Choroid plexus epithelial cell (primary cell): ENCODE data around the gene ABCA5.
"Not testable (repeated sequence)": the region's sequence is repeated elsewhere in the genome, so short reads cannot be mapped to it uniquely, and the experiment has no call there.

Experiments used
- DNase-seq: peaks from one replicate; pipeline ENCODE4 v3.0.0-alpha.2; 2010; ENCODE audit warnings: low read depth
- H3K4me3 ChIP-seq: 2 replicates; pipeline ENCODE4 v1.5.1; 2011; ENCODE audit warnings: low read depth, mild to moderate bottlenecking, control low read depth, low read length, moderate library complexity
- TF ChIP-seq, protein P1 (sequence below): conservative IDR thresholded peaks from 2 replicates; pipeline ENCODE4 v1.5.1; 2011; ENCODE audit warnings: low read depth, mild to moderate bottlenecking, control low read depth, inconsistent platforms, low read length, moderate library complexity

Gene ABCA5

DNA sequence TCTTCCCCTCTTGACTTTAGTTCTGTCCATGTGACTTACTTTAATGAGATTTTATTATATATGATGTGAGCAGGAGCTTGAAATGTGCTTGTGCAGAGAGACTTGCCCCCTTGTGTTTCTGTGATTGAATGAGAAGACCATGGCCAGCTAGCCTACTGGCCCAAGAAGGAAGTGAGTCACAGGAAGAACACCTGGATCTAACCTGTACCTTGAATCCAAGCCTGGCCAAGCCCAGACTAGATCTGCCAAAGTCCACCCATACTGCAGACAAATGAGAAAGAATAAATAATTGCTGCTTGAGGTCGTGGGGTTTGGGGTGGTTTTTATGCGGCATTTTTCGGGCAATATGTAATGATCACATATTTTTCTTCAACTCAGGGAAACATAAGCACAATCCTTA lies 107.9 kb downstream of the ABCA5 start:
- DNase-seq, result no peak
- TF ChIP-seq, protein P1, sequence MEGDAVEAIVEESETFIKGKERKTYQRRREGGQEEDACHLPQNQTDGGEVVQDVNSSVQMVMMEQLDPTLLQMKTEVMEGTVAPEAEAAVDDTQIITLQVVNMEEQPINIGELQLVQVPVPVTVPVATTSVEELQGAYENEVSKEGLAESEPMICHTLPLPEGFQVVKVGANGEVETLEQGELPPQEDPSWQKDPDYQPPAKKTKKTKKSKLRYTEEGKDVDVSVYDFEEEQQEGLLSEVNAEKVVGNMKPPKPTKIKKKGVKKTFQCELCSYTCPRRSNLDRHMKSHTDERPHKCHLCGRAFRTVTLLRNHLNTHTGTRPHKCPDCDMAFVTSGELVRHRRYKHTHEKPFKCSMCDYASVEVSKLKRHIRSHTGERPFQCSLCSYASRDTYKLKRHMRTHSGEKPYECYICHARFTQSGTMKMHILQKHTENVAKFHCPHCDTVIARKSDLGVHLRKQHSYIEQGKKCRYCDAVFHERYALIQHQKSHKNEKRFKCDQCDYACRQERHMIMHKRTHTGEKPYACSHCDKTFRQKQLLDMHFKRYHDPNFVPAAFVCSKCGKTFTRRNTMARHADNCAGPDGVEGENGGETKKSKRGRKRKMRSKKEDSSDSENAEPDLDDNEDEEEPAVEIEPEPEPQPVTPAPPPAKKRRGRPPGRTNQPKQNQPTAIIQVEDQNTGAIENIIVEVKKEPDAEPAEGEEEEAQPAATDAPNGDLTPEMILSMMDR, result no peak
- no peak overlapping the region for H3K4me3 ChIP-seq

DNA sequence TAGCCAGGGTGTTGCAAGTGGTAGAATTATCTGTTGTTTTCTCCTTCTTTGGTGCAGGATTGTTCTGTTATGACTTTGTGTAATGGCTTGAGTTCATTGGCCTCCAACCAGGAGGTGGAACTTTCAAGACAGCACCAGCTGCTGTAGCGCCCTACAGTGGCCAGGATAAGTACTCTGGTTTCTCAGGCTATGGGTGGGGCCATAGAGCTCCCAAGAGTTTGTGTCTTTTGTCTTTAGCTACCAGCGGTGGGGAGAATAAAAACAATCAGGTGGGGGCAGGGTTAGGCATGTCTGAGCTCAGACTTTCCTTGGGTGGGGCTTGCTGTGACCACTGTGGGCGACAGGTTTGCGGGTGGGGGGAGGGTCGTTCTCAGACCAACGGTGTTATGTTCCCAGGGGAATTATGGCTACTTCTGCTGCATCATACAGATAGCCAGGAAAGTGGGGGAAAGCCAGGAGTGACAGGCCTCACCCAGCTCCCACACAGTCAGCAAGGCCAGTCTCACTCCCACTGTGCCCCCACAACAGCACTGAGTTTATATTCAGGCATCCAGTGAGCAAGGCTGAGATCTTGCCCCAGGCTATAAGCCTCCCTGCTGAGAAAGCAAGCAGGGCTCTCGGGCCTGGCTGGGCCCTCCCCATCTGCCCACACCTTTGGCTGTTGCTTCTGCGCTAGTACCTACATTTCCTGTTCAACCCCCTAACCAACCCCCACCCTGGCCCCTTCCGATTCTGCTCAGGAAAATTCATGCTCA lies 113.7 kb downstream of the ABCA5 start:
- TF ChIP-seq, protein P1, result no peak
- DNase-seq, result no peak
- no peak overlapping the region for H3K4me3 ChIP-seq

DNA sequence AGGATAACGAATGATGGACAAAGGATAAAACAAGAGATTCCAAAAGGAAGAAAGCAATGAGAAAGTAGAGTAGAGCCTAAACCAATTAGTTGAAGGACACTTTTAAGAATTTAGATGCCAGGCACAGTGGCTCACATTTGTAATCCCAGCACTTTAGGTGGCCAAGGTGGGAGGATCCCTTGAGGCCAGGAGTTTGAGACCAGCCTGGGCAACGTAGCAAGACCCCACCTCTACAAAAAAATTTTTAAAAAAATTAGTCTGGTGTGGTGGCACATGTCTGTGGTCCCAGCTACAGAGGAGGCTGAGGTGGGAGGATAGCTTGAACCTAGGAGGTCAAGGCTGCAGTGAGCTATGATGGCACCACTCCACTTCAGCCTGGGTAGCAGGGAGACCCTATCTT lies 118.3 kb downstream of the ABCA5 start:
- DNase-seq, result no peak
- TF ChIP-seq, protein P1, result no peak
- H3K4me3 ChIP-seq, result no peak overlapping the region

DNA sequence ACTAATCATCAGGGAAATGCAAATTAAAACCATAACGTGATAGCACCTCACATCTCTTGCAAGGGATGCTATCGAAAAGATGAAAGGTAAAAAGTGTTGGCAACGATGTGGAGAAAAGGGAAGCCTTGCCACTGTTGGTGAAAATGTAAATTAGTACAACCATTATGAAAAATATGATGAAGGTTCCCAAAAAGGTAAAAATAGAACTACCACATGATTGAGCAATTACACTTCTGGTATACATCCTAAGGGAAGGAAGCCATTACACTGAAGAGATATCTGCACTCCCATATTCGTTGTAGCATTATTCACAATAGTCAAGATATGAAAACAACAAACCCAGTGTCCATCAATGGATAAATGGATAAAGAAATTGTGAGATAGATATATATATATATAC lies 119.8 kb downstream of the ABCA5 start:
- DNase-seq, result no peak
- TF ChIP-seq, protein P1, result no peak
- H3K4me3 ChIP-seq, result no peak overlapping the region

DNA sequence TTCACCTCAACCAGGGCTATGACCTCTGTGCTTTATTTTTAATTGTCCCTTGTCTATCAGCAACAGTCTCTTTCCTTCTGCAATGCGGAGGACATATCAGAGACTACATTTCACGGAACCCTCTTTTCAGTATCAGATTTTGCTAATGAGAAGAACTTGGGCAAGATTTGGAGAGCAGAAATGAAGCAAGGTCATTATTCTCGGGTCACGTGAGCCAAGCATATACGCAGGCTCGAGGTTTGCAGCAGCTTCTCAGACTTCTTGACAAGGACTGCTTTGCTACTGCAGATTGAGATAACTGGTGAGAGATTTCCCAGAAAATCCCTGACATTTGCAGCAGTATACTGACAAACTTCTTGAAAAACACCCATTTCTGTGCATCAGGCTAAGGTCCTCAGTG lies 128.7 kb downstream of the ABCA5 start:
- TF ChIP-seq, protein P1, result no peak
- no peak overlapping the region for H3K4me3 ChIP-seq

DNA sequence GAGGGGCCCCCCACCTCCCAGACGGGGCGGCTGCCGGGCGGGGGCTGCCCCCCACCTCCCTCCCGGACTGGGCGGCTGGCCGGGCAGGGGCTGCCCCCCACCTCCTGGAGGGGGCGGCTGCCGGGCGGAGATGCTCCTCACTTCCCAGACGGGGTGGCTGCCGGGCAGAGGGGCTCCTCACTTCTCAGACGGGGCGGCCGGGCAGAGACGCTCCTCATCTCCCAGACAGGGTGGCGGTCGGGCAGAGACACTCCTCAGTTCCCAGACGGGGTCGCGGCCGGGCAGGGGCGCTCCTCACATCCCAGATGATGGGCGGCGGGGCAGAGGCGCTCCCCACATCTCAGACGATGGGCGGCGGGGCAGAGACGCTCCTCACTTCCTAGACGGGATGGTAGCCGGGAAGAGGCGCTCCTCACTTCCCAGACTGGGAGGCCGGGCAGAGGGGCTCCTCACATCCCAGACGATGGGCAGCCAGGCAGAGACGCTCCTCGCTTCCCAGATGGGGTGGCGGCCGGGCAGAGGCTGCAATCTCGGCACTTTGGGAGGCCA lies 130.8 kb downstream of the ABCA5 start:
- not testable (repeated sequence) for DNase-seq, H3K4me3 ChIP-seq

More for the DNA sequence above, 128.7 kb downstream of the ABCA5 start:
- no peak for DNase-seq
